GM18873 (cell line): ENCODE data around the gene PACRG.

Experiments
- ATAC-seq: cut with Tn5 transposase; IDR thresholded peaks from one replicate; pipeline ENCODE4 v1.9.1; 2021; ENCODE audit warnings: mild to moderate bottlenecking, moderate library complexity, moderate number of reproducible peaks; ENCODE audit not compliant: unreplicated experiment, low FRiP score

PACRG gene

GRCh38 chr6:163162874-163163213, 435.1 kb downstream of the PACRG start:
- no peak for ATAC-seq

- no peak for ATAC-seq
Observed at GRCh38 chr6:163164175-163164900, 436.6 kb downstream of the PACRG start.

- no peak for ATAC-seq
Observed at GRCh38 chr6:163165155-163165910, 437.6 kb downstream of the PACRG start.

- ATAC-seq, result no peak
Observed at GRCh38 chr6:163165922-163166321, 438.1 kb downstream of the PACRG start.

DNA sequence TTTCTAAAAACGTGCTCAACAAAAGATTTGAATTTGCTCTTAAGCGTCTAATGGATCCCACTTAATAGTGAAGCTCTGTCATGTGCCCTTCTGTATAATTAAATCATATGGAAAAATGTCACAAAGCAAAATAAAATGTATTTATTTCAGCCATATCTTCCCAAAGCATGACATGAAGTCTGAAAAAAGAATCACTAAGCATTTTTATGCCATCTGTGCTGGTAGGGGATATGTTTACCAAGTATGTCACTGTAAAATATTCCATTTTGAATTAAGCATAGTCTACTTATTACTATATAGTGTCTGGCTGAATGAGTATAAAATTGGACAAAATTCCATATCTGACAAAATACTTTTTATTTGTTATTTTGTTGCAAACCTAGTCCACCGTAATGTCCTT, 438.7 kb downstream of the PACRG start:
- ATAC-seq, result no peak

GRCh38 chr6:163169521-163169920, 441.7 kb downstream of the PACRG start:
- no peak for ATAC-seq

DNA sequence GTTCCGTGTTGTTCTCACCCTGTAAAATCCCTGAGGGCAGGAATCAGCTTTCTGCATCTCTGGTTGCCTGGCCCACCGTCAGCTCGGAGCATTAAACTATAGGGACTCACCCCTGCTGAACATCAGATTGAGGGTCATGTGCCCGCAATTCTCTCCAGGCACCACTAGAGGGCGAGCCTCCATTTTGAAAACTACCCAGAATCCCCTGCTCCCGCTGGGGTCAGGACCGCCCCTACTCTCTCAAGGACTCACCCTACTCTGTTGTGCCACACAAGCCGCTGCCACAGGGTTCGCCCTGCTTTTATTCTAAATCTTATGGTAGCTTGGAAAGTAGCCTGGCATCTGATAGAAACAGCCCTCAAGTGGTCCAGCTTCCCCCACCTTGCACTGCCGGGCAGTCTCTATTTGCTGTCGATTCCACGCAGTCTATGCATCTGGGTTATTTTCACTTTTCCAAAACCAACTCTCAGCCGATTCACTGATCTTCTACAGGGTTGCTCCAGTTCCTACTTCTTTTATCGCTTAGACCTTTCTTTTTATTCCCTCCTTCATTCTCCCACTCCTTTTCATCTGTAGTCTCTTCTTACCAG, 442.6 kb downstream of the PACRG start:
- peak; percentile 73 for ATAC-seq

DNA sequence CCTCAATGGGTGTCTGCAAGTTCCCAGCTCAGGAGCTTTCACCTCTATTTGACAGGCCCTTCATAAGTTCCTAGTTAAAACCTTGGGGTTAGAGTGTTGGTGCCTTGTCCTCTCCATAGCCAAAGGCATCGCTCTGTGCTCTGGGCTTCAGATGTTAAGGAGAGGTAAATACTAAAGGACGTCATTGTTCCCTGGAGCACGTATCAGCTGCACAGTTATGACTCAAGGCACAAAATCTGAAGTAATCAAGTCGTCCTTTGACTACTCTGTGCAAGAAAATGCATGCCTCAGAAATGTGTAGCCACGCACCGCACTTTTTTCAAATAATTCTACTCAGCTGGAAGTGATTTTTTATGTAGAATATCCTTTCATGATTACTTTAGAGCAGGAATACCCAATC, 446.0 kb downstream of the PACRG start:
- ATAC-seq, result no peak

DNA sequence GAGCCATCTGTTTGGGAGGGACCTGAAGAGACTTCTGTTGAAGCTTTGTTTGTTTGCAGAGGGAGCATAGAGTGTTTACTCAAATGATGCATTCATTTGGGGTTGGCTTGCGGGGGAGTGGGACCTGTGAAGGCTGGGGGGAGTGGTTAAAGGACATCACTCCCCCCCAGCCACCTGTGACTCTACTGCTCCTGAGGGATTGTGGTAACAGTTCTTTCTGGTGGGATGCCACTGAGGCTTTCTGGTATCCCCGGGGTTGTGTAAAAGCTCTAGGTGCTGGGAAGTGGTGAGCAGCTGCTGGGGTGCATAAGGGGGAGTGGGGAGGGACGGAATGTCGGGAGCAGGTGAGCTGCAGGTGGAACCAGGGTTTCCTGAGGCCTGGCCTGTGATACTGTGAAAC, 447.5 kb downstream of the PACRG start:
- no peak for ATAC-seq

- no peak for ATAC-seq
Observed at GRCh38 chr6:163176097-163176496, 448.3 kb downstream of the PACRG start.

DNA sequence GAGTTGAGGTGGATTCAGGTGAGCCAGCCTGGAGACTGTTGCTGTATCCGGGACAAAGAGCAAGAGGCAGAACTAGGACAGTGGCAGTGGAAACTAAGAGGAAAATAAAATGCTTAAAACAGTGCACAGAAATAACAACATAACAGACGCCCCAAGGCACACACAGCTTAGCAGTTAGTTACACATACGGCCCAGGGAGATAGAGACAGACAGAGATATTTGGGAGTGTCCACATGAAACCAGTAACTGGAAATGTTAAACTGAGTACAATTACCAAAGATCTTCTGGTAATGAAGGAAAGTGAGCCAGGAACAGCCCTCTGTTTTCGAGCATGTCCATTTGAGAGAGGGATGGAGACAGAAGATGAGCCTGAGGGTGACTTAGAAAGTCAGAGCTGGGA, 449.2 kb downstream of the PACRG start:
- ATAC-seq, result no peak

GRCh38 chr6:163177892-163178420, 450.2 kb downstream of the PACRG start:
- no peak for ATAC-seq

- no peak for ATAC-seq
Observed at GRCh38 chr6:163179061-163179460, 451.3 kb downstream of the PACRG start.

DNA sequence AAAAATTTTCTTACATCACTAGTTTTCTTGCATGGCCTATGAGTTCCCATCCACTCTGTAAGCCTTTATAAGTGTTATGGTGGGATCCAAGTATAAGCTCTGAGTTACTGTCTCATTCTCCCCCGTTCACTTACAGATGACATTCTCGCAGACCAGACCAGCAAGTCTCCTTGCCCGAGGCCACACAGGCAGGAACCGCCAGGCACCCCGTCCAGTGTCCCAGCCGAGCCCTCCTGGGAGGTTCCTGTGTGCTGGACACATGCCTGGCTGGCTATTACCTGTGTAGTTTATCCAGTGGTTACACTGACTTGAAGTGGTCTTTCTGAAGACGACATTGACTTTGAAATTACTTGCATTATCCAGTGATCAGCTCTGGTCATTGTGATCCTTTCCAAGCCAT, 451.9 kb downstream of the PACRG start:
- no peak for ATAC-seq

- ATAC-seq, result no peak
Observed at GRCh38 chr6:163180874-163181541, 453.2 kb downstream of the PACRG start.

DNA sequence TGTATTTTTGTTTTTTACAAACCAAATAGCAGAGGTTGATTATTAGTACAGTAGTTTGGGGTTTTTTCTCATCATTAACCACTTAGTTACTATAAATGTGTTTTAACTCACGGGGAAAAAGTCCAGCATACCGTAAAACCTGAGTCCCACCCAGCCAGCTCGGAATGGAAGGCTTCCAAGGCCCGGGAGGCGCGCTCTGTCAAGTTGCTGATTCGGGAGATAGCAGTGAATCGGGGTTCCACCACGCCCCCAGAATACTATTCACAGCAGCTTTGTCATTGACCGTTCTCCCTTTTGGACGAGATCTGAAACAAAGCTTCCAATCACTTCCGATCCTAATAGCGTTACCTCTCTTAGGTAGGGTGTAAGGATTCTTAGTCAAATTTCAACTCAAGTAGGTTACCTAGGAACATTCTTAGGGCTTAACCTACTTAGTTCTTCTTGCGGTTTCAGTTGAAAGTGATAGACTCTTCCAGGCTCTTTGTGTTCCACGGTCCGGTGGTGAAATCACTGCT, 453.9 kb downstream of the PACRG start:
- no peak for ATAC-seq

DNA sequence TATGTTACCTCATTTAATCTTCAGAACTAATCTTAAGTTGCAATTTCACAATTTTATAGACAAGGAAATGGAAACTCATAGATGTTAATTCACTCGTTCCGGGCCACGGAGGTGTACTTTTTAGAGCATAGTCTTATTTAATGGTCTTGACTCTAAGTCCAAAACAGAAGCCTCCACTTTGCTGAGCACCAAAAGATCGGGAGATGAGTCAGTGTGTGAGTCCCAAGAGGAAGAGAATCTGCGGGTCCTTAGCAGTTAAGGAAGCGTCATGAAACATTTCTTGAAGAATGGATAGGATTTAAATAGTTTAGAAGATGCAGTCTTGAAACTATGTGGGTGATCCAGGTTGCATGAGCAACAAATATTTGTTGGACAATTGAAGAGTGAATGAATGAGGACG, 454.9 kb downstream of the PACRG start:
- ATAC-seq, result no peak

DNA sequence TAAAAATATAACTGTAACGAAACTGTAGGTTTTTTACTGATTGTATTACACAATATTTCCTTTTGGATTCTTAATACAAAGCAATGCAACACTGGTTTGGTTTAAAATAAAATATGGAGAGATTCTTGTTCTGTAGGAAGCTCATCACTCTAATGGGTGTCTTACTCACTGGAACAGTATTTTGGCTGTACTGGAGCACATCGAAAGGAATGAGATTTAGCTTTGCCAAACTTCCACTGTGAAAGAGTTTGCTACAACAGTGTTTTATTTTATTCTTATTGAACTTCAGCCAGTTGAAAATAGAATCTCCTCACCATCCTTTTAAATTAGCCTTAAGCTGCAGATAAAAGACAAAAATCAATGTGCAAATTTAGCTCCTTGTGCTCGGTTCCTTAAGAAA, 456.0 kb downstream of the PACRG start:
- ATAC-seq, result no peak

- ATAC-seq, result no peak
Observed at GRCh38 chr6:163185744-163186143, 458.0 kb downstream of the PACRG start.

DNA sequence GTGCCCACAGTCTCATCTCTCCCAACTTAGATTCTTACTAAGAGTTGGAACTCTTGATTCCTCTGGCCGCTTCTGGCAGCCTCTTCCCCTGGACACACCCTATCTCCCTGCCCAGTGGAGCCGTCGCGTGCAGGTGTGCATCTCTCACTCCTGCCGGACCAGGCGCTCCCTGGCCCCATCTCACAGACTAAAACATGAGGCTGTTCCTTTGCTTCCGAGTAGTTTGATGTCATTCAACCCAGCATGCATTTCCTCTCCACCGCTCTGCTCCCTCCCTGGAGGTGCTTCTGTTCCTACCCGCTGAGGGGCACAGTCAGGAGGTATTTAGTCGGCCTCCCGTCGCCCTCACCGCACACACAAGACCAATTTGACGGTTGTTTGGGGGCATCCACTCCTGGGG, 458.8 kb downstream of the PACRG start:
- no peak for ATAC-seq

DNA sequence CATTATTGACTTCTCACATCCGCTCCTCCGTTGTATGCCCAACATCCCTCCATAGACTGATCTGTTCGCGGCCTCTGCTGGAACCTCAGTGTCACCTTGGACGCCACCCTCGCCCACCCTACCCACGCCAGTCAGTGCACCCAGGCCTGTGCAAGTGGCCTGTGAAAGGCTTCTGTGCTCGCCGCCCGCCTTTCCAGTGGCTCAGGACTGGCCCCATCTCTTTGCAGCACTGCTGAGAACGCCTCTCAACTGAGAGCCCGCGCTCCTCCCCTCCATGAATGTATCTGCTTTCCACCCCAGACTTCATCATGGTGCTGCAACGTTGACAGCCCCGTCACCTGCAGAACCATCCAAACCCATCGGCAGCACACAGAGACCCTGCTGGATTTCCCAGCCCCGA, 459.4 kb downstream of the PACRG start:
- ATAC-seq, result no peak
